Amniotic stem cell (primary cell): ENCODE results near the gene FOXO6.

Source experiments
- DNase-seq: peaks from one replicate; lab custom pipeline; 2025; lab: John Stamatoyannopoulos, UW

Gene FOXO6

GRCh38 chr1:41425369-41425768 is 64.1 kb downstream of the FOXO6 start:
- no peak for DNase-seq

GRCh38 chr1:41426201-41426890 is 65.1 kb downstream of the FOXO6 start:
- DNase-seq = no peak

- no peak for DNase-seq
Measured at GRCh38 chr1:41427122-41427913, 66.1 kb downstream of the FOXO6 start.

DNA sequence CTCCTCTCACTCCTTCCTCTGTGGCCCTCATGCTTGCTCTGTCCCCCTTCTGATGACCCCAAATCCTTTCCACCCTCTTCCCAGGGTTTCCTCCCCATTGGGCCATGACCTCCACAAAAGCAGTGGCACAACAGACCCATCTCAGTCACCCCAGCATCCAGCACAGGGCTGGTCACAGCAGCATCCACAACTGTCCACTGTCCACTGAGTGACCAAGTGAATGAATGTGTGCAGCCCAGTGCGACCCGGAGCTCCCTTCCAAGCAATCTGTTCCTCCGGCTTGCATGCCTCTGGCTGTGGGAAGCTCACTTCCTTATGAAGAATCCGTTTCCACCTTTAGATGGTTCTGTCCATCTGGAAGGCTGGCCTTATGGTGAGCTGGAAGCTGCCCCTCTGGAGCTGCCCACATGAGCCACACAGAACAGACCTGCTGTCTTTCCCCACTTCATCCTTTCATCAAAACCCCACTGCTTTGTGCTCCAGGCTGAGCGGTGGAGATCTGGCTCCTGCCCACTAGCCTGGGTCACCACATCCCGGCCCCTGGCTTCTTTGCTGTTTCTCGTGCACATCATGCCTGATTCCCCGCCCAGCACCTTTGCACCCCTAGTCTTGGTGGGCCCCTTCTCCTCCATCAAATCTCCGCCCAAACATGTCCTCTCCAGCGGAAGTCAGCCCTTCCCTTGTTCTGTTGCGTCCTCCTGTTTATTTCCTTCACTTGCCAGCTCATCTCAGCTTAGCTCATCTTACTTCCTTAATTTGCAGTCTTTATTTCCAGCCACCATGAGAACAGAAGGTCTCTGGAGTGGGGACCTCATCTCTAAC is 66.9 kb downstream of the FOXO6 start:
- no peak for DNase-seq

GRCh38 chr1:41428738-41429640 is 67.8 kb downstream of the FOXO6 start:
- no peak for DNase-seq

DNA sequence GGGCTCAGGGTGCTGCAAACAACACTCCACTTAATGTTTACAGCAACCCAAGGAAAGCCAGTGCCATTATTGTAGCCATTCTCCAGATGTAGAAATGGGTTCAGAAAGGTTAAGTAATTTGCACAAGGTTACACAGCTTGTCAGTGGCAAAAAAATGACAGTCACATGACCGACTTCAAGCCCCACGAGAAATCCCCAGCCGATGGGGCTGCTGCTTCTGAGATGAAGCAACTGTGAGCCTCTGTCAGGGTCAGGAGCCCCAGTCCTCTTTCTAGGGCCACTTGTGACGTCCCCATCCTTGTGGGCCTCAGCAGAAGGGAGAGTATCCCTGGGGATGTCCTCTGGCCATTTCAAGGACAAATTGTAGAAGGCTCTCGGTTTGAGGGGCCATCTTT is 68.4 kb downstream of the FOXO6 start:
- DNase-seq = no peak

- no peak for DNase-seq
Measured at GRCh38 chr1:41430069-41430468, 68.8 kb downstream of the FOXO6 start.

DNA sequence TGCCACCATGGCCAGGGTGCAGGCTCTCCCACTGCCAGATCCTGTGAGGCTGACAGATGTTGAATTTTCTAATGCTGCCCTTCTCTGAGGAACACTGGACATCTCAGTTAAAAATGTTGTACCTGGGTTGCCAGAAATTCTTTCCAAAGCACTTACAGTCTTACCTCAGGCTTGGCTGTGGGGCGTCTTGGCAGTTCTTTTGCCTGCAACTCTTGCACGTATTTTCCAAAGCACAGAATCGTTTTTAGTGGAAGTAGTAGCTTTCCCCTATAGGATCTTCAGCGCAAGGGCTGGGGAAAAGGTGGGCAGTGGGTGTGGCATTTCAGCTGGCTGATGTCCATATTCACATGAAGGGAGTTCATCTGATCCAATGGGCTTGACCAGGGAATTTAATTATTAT is 69.3 kb downstream of the FOXO6 start:
- no peak for DNase-seq

DNA sequence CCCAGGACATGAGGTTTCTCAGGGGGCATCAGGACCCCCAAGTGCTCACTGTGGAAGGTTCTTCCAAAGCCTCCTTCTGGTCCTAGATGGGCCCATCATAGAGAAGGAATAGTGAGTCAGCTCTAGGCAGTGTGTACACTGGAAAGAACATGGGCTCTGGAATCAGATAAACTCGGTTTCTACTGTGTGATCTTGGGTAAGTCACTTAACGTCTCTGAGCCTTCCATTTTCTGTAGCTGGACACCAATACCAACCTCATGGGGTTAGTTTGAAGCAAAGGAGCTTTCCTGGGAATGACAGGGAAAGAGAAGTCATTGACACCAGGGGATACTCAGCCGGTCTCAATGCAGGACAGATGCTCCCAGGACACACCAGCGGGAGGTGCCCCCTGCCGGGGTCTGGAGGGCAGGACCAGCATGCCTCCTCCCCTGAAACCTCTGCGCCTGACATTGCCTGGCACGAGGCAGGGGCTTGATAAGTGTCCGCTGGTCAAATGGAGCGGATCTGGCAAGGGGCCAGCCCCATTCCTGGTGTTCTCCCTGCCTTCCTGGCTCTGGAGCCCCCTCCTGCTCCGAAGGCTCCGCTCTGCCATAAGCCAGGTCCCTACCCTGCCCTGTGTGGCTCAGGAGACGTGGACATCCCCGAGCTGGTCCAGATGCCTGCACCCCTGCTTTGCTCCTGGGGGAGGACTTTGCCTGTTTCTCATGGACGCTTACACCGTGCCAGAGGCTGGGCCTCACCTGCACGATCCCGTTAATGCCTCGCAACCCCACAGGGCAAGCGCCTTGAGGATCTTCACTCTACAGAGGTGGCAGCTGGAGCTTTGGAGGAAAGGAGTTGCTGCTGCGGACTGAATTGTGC is 70.5 kb downstream of the FOXO6 start:
- no peak for DNase-seq
